HUES6 (cell line): ENCODE data around the gene ZMIZ1.
"Not testable (repeated sequence)": the region's sequence is repeated elsewhere in the genome, so short reads cannot be mapped to it uniquely, and the experiment has no call there.

Experiments used
- H3K27ac ChIP-seq: 2 replicates; pipeline ENCODE4 v1.7.0; 2013; ENCODE audit warnings: low read depth, mild to moderate bottlenecking, low read length, inconsistent platforms
- H3K27me3 ChIP-seq: 2 replicates; pipeline ENCODE4 v1.6.1; 2013; ENCODE audit warnings: low read length; ENCODE audit not compliant: control insufficient read depth, insufficient read depth
- H3K36me3 ChIP-seq: 2 replicates; pipeline ENCODE4 v1.6.1; 2013; ENCODE audit warnings: low read length; ENCODE audit not compliant: control insufficient read depth, insufficient read depth
- H3K4me1 ChIP-seq: 2 replicates; pipeline ENCODE4 v1.6.1; 2013; ENCODE audit warnings: low read length; ENCODE audit not compliant: control insufficient read depth, insufficient read depth
- H3K4me3 ChIP-seq: 2 replicates; pipeline ENCODE4 v1.5.1; 2013; ENCODE audit warnings: low read depth, low read length
- H3K9ac ChIP-seq: one replicate; pipeline ENCODE4 v1.6.1; 2013; ENCODE audit warnings: mild to moderate bottlenecking, low read length
- H3K9me3 ChIP-seq: 2 replicates; pipeline ENCODE4 v1.6.1; 2013; ENCODE audit warnings: low read depth, low read length; ENCODE audit not compliant: control insufficient read depth, insufficient read depth

Gene ZMIZ1

GRCh38 chr10:79034271-79034876 is 34.4 kb upstream of the ZMIZ1 start:
- no peak overlapping the region for H3K4me3 ChIP-seq
- H3K36me3 ChIP-seq = no peaks in the 10 kb centered on the region
- no peaks in the 10 kb centered on the region for H3K27me3 ChIP-seq
- H3K27ac ChIP-seq = no peak overlapping the region
- H3K4me1 ChIP-seq = peaks cover 13% of the 10 kb centered on the region
- no peak overlapping the region for H3K9ac ChIP-seq
- no peaks in the 10 kb centered on the region for H3K9me3 ChIP-seq

- H3K27me3 ChIP-seq, H3K9me3 ChIP-seq, H3K36me3 ChIP-seq, H3K27ac ChIP-seq, H3K9ac ChIP-seq, H3K4me3 ChIP-seq: not testable (repeated sequence)
- peaks cover 13% of the 10 kb centered on the region for H3K4me1 ChIP-seq
Measured at GRCh38 chr10:79036416-79036815, 32.4 kb upstream of the ZMIZ1 start.

DNA sequence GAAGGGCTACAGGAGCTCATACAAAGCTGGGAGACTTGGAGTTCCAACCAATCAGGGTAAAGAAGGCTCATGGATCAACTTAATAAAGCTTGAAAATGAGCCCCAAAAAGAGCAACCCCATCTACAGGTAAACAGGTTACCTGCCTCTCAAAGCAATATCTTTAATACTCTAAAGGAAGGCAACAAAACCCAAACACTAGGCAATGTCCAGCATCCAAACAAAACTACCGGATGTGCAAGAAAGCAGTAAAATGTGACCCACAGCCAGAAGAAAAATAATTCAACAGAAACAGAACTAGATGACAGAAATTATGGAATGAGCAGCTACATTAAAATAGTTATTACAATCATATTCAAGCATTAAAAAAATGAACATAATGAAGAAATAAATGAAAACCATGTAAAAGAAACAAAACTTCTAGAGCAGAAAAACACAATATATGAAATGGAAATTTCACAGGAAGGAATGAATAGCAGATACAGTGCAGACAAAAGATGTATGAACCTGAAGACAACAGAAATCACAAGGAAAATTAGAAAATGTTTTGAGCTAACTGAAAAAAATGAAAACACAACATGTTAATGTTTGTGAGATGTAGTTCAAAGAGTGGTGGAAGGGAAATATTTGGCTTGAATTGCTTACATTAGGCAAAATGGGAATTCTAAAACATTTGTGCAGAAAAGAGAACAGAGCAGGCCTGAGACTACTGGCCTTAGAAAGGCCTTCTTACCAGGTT is 30.5 kb upstream of the ZMIZ1 start:
- Histone ChIP-seq H3K27me3 (no peaks in the 10 kb centered on the region), H3K36me3 (no peaks in the 10 kb centered on the region), H3K4me1 (peaks cover 13% of the 10 kb centered on the region), H3K9me3 (no peaks in the 10 kb centered on the region), H3K4me3 (no peak overlapping the region), H3K27ac (no peak overlapping the region), H3K9ac (no peak overlapping the region)

DNA sequence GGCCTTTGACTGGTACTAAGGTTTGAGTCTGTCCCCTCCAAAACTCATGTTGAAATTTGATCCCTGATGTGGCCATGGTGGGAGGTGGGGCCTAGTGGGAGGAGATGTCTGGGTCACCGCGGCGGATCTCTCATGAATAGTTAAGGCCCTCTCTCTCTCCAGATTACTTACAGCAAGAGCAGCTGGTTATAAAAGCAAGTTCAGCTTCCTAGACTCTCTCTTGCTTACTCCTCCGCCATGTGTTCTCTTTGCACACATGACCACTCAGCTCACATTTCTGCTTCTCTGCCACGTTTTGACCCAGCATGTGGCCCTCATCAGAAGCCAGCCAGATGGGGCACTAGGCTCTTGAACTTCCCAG is 29.9 kb upstream of the ZMIZ1 start:
- Histone ChIP-seq H3K36me3 (no peaks in the 10 kb centered on the region), H3K4me1 (peaks cover 13% of the 10 kb centered on the region), H3K9me3 (no peaks in the 10 kb centered on the region), H3K27ac (no peak overlapping the region), H3K9ac (no peak overlapping the region), H3K4me3 (peak overlapping the region; percentile 17; the same call in 1 of the 2 replicates), H3K27me3 (no peaks in the 10 kb centered on the region)

GRCh38 chr10:79042639-79043411 is 25.9 kb upstream of the ZMIZ1 start:
- Histone ChIP-seq H3K36me3 (no peaks in the 10 kb centered on the region), H3K27ac (no peak overlapping the region), H3K4me3 (no peak overlapping the region), H3K27me3 (no peaks in the 10 kb centered on the region), H3K9ac (no peak overlapping the region), H3K4me1 (peaks cover 13% of the 10 kb centered on the region), H3K9me3 (no peaks in the 10 kb centered on the region)

- Histone ChIP-seq H3K27me3 (no peaks in the 10 kb centered on the region), H3K27ac (no peak overlapping the region), H3K4me1 (peaks cover 16% of the 10 kb centered on the region), H3K9ac (no peak overlapping the region), H3K36me3 (no peaks in the 10 kb centered on the region), H3K4me3 (no peak overlapping the region), H3K9me3 (no peaks in the 10 kb centered on the region)
Measured at GRCh38 chr10:79044036-79044632, 24.6 kb upstream of the ZMIZ1 start.

GRCh38 chr10:79044846-79045245 is 23.9 kb upstream of the ZMIZ1 start:
- H3K36me3 ChIP-seq = no peaks in the 10 kb centered on the region

GRCh38 chr10:79045566-79046175 is 23.1 kb upstream of the ZMIZ1 start:
- H3K36me3 ChIP-seq = no peaks in the 10 kb centered on the region
- no peak overlapping the region for H3K27ac ChIP-seq
- H3K4me1 ChIP-seq = peaks cover 23% of the 10 kb centered on the region
- no peaks in the 10 kb centered on the region for H3K9me3 ChIP-seq
- H3K4me3 ChIP-seq = no peak overlapping the region
- H3K27me3 ChIP-seq = no peaks in the 10 kb centered on the region
- H3K9ac ChIP-seq = no peak overlapping the region

More at GRCh38 chr10:79044846-79045245, 23.9 kb upstream of the ZMIZ1 start:
- no peak overlapping the region for H3K4me3 ChIP-seq
- no peaks in the 10 kb centered on the region for H3K9me3 ChIP-seq
- H3K27me3 ChIP-seq = no peaks in the 10 kb centered on the region
- H3K9ac ChIP-seq = no peak overlapping the region
- peaks cover 15% of the 10 kb centered on the region for H3K4me1 ChIP-seq
- no peak overlapping the region for H3K27ac ChIP-seq

DNA sequence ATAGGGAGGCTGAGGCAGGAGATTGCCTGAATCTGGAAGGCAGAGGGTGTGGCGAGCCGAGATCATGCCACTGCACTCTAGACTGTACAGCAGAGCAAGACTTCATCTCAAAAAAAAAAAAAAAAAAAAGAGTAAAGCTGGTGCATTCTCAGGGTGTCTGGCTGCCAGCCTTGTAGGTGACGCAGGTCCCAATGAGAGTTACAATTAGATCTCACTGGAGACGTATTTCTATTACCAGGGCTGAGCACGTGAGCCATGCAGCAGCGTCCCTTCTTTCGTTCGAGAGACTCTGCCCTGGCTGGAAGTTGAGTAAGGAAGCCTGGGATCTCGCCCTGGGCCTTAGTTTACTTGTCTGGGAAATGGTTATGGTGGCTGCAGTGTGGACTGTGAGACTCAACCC is 22.4 kb upstream of the ZMIZ1 start:
- Histone ChIP-seq H3K36me3 (no peaks in the 10 kb centered on the region), H3K9me3 (no peaks in the 10 kb centered on the region), H3K27me3 (no peaks in the 10 kb centered on the region), H3K27ac (no peak overlapping the region), H3K4me3 (no peak overlapping the region), H3K9ac (no peak overlapping the region), H3K4me1 (peaks cover 29% of the 10 kb centered on the region)

- Histone ChIP-seq H3K4me1 (peaks cover 36% of the 10 kb centered on the region), H3K27me3 (no peaks in the 10 kb centered on the region), H3K4me3 (no peak overlapping the region), H3K36me3 (no peaks in the 10 kb centered on the region), H3K27ac (no peak overlapping the region), H3K9ac (no peak overlapping the region), H3K9me3 (no peaks in the 10 kb centered on the region)
Measured at GRCh38 chr10:79046741-79047583, 21.8 kb upstream of the ZMIZ1 start.
